ENCODE measurements around the gene GSK3B.

- TF ChIP-seq CTCF (conservative IDR thresholded peaks at IDR 0.05 in 1 of 2, IDR thresholded peaks at IDR 0.05 in 1 of 2; ENCODE audit: extremely low read depth in 1 of 2, insufficient read depth in 1 of 2, low read depth in 1 of 2, low read length in 2 of 2) (no peak), EZH2 (IDR thresholded peaks at IDR 0.05; ENCODE audit: borderline replicate concordance, low read length) (no peak)
Measured at GRCh38 chr3:119899192-119899511, 195.1 kb downstream of the GSK3B start.

All from mammary epithelial cell (primary cell).